Caco-2 (cell line): ENCODE measurements around the gene NCKAP5. TPM values are rescaled to one million over a fixed set of nuclear protein-coding genes. Genes with fewer than 3 reads are reported as not detected.

Experiments used
- BruUV-seq: library from RNA; stranded (reverse); fragments of 400-500 nt; replicated peaks from 2 replicates; lab custom pipeline; 2021; lab: Mats Ljungman, UMichigan
- CTCF ChIA-PET: fragments of 300-600 bp; sonication (Branson Sonifier 250); formaldehyde crosslinking; loops from one replicate; lab custom pipeline; 2022; ENCODE audit warnings: antibody characterized with exemption; lab: Charles Lee
- POLR2A ChIA-PET: fragments of 300-600 bp; sonication (Branson Sonifier 250); formaldehyde crosslinking; loops from one replicate; lab custom pipeline; 2022; ENCODE audit warnings: antibody characterized with exemption; lab: Charles Lee
- DNase-seq, 2 experiments: peaks; one replicate each; pipeline versions ENCODE4 v3.0.0 to v3.0.0-alpha.2; 2020 to 2022
- H3K27me3 ChIP-seq: replicated peaks from 2 replicates; pipeline ENCODE4 v1.6.0; 2011; ENCODE audit warnings: low read length; ENCODE audit not compliant: control insufficient read depth, insufficient read depth
- H3K36me3 ChIP-seq: 2 replicates; pipeline ENCODE4 v1.5.1; 2011; ENCODE audit warnings: low read length; ENCODE audit not compliant: control insufficient read depth, insufficient read depth
- H3K4me1 ChIP-seq: fragments of 250-450 bp; sonication (Bioruptor Pico); 2 replicates; pipeline ENCODE4 v1.5.1; 2020; ENCODE audit warnings: mild to moderate bottlenecking
- H3K4me3 ChIP-seq: 2 replicates; pipeline ENCODE4 v1.5.1; 2011; ENCODE audit warnings: low read depth, mild to moderate bottlenecking, control low read depth, low read length
- H3K9me3 ChIP-seq: fragments of 250-450 bp; sonication (Bioruptor Pico); 2 replicates; pipeline ENCODE4 v1.5.1; 2020; ENCODE audit warnings: mild to moderate bottlenecking, moderate library complexity
- H3K27ac Mint-ChIP-seq: one replicate; pipeline ENCODE4 v1.8.0; 2022; ENCODE audit warnings: mixed read lengths; ENCODE audit not compliant: unreplicated experiment
- H3K27me3 Mint-ChIP-seq: one replicate; pipeline ENCODE4 v1.8.0; 2022; ENCODE audit warnings: mixed read lengths; ENCODE audit not compliant: insufficient read depth, unreplicated experiment
- H3K36me3 Mint-ChIP-seq: one replicate; pipeline ENCODE4 v1.8.0; 2022; ENCODE audit warnings: mild to moderate bottlenecking, mixed read lengths; ENCODE audit not compliant: insufficient read depth, unreplicated experiment
- H3K4me1 Mint-ChIP-seq: one replicate; pipeline ENCODE4 v1.8.0; 2022; ENCODE audit warnings: low read depth, mixed read lengths; ENCODE audit not compliant: unreplicated experiment
- H3K4me3 Mint-ChIP-seq: one replicate; pipeline ENCODE4 v1.8.0; 2022; ENCODE audit warnings: mild to moderate bottlenecking, moderate library complexity, mixed read lengths; ENCODE audit not compliant: unreplicated experiment
- H3K9me3 Mint-ChIP-seq: one replicate; pipeline ENCODE4 v1.8.0; 2022; ENCODE audit warnings: mixed read lengths; ENCODE audit not compliant: unreplicated experiment
- CTCF ChIP-seq, 2 experiments: fragments of 200-600 bp in 1 of 2; IDR thresholded peaks; 1 replicate in 1 of 2; 2 replicates in 1 of 2; pipeline versions ENCODE4 v1.5.1 to v1.8.0; 2011 to 2022; ENCODE audit warnings: antibody characterized with exemption in 1 of 2, control low read depth in 1 of 2, inconsistent platforms in 1 of 2, low read depth in 1 of 2, low read length in 1 of 2, mild to moderate bottlenecking in 1 of 2, moderate library complexity in 1 of 2; ENCODE audit not compliant: insufficient read depth in 1 of 2, severe bottlenecking in 1 of 2, unreplicated experiment in 1 of 2
- intact Hi-C: fragments of 100-400 bp; cut with micrococcal nuclease; formaldehyde crosslinking; loops from one replicate; pipeline ENCODE4 v1.10.0; 2022; ENCODE audit not compliant: unreplicated experiment
- total RNA-seq: library from RNA; stranded (reverse); gene quantifications from 2 replicates; pipeline ENCODE4 v1.2.3, GENCODE V29; 2022

The NCKAP5 gene
- total RNA-seq, 1 experiment from 2014 or later: 3.8 TPM

GRCh38 chr2:132729522-132729921, 838.7 kb downstream of the NCKAP5 start:
- H3K4me1 Mint-ChIP-seq: no peaks in the 10 kb centered on the region
- TF ChIP-seq CTCF (IDR thresholded peaks at IDR 0.05; ENCODE audit: insufficient read depth in 1 of 2, low read depth in 1 of 2, low read length in 1 of 2, severe bottlenecking in 1 of 2, unreplicated experiment in 1 of 2): no peak
- no TSS peak for BruUV-seq
- H3K9me3 Mint-ChIP-seq: no peaks in the 10 kb centered on the region
- no peak overlapping the region for H3K4me3 Mint-ChIP-seq
- Histone ChIP-seq H3K36me3 (no peaks in the 10 kb centered on the region), H3K4me1 (no peaks in the 10 kb centered on the region), H3K4me3 (no peak overlapping the region), H3K9me3 (no peaks in the 10 kb centered on the region), H3K27me3 (no peaks in the 10 kb centered on the region)
- H3K36me3 Mint-ChIP-seq: no peaks in the 10 kb centered on the region
- H3K27ac Mint-ChIP-seq: no peak overlapping the region
- DNase-seq: no peak
- ChIA-PET POLR2A (no interaction called here), CTCF (no interaction called here)
- intact Hi-C loops: no loop called here
- no peaks in the 10 kb centered on the region for H3K27me3 Mint-ChIP-seq

GRCh38 chr2:132726155-132726554, 842.1 kb downstream of the NCKAP5 start:
- no peaks in the 10 kb centered on the region for H3K27me3 ChIP-seq
- H3K27ac Mint-ChIP-seq: no peak overlapping the region
- H3K4me1 ChIP-seq: no peaks in the 10 kb centered on the region
- ChIA-PET POLR2A (no interaction called here), CTCF (no interaction called here)
- H3K9me3 ChIP-seq: no peaks in the 10 kb centered on the region
- H3K36me3 Mint-ChIP-seq: no peaks in the 10 kb centered on the region
- H3K27me3 Mint-ChIP-seq: peaks cover 3% of the 10 kb centered on the region
- H3K4me3 Mint-ChIP-seq: no peak overlapping the region
- no peaks in the 10 kb centered on the region for H3K36me3 ChIP-seq
- H3K4me1 Mint-ChIP-seq: no peaks in the 10 kb centered on the region
- no peak overlapping the region for H3K4me3 ChIP-seq
- H3K9me3 Mint-ChIP-seq: no peaks in the 10 kb centered on the region
- no TSS peak for BruUV-seq
- TF ChIP-seq CTCF (IDR thresholded peaks at IDR 0.05; ENCODE audit: insufficient read depth in 1 of 2, low read depth in 1 of 2, low read length in 1 of 2, severe bottlenecking in 1 of 2, unreplicated experiment in 1 of 2): no peak
- intact Hi-C loops: no loop called here
- DNase-seq: no peak

GRCh38 chr2:132725748-132726147, 842.5 kb downstream of the NCKAP5 start:
- no peaks in the 10 kb centered on the region for H3K36me3 ChIP-seq
- no peaks in the 10 kb centered on the region for H3K4me1 Mint-ChIP-seq
- intact Hi-C loops: no loop called here
- DNase-seq: no peak
- POLR2A ChIA-PET: no interaction called here
- H3K27me3 ChIP-seq: no peaks in the 10 kb centered on the region
- peaks cover 3% of the 10 kb centered on the region for H3K27me3 Mint-ChIP-seq
- CTCF ChIA-PET: no interaction called here
- H3K9me3 Mint-ChIP-seq: no peaks in the 10 kb centered on the region
- no peak for TF ChIP-seq CTCF (IDR thresholded peaks at IDR 0.05; ENCODE audit: insufficient read depth in 1 of 2, low read depth in 1 of 2, low read length in 1 of 2, severe bottlenecking in 1 of 2, unreplicated experiment in 1 of 2)
- H3K9me3 ChIP-seq: no peaks in the 10 kb centered on the region
- BruUV-seq: no TSS peak
- H3K36me3 Mint-ChIP-seq: no peaks in the 10 kb centered on the region
- no peak overlapping the region for H3K4me3 ChIP-seq
- no peak overlapping the region for H3K27ac Mint-ChIP-seq
- no peaks in the 10 kb centered on the region for H3K4me1 ChIP-seq
- no peak overlapping the region for H3K4me3 Mint-ChIP-seq
